Subcutaneous abdominal adipose tissue (tissue), 5 donors: ENCODE measurements around the gene RFX3.

ENCODE experiments used
- H3K27ac ChIP-seq: one replicate; pipeline ENCODE4 v1.7.0; 2013; ENCODE audit warnings: low read depth, mild to moderate bottlenecking, inconsistent platforms, low read length, moderate library complexity
- H3K27me3 ChIP-seq, 5 donors: one replicate each; pipeline ENCODE4 v1.7.0; 2013; ENCODE audit warnings: low read length in 5 of 5, inconsistent platforms in 1 of 5; ENCODE audit not compliant: control insufficient read depth in 5 of 5, insufficient read depth in 4 of 5
- H3K36me3 ChIP-seq, 5 donors: one replicate each; pipeline ENCODE4 v1.7.0; 2013; ENCODE audit warnings: low read length in 5 of 5; ENCODE audit not compliant: control insufficient read depth in 5 of 5, insufficient read depth in 5 of 5
- H3K4me1 ChIP-seq, 5 donors: one replicate each; pipeline ENCODE4 v1.7.0; 2013; ENCODE audit warnings: low read length in 5 of 5, mild to moderate bottlenecking in 3 of 5, moderate library complexity in 1 of 5; ENCODE audit not compliant: control insufficient read depth in 5 of 5, insufficient read depth in 5 of 5
- H3K4me3 ChIP-seq, 5 donors: one replicate each; pipeline ENCODE4 v1.7.0; 2013; ENCODE audit warnings: low read length in 5 of 5, low read depth in 1 of 5
- H3K9ac ChIP-seq, 5 donors: one replicate each; pipeline ENCODE4 v1.7.0; 2013; ENCODE audit warnings: low read length in 5 of 5, mild to moderate bottlenecking in 4 of 5, moderate library complexity in 3 of 5
- H3K9me3 ChIP-seq, 5 donors: one replicate each; pipeline ENCODE4 v1.7.0; 2013; ENCODE audit warnings: low read length in 5 of 5; ENCODE audit not compliant: control insufficient read depth in 5 of 5
- donor health status: healthy.
- donor health status: healthy.
- donor health status: healthy.
- donor health status: healthy.
- donor health status: healthy.

The RFX3 gene

GRCh38 chr9:3480353-3480655 is 45.5 kb downstream of the RFX3 start:
- Histone ChIP-seq H3K27ac (no peak overlapping the region), H3K9me3 (peaks cover 0 to 6% (median 3%) of the 10 kb centered on the region in 5 donors), H3K4me3 (no peak overlapping the region), H3K36me3 (peaks cover 0 to 9% (median 3%) of the 10 kb centered on the region in 5 donors), H3K27me3 (no peaks in the 10 kb centered on the region), H3K4me1 (peaks cover 0 to 4% (median 0%) of the 10 kb centered on the region in 5 donors), H3K9ac (no peak overlapping the region)

GRCh38 chr9:3479514-3480352 is 46.1 kb downstream of the RFX3 start:
- Histone ChIP-seq H3K4me1 (peaks cover 0 to 4% (median 0%) of the 10 kb centered on the region in 5 donors), H3K9me3 (peaks cover 0 to 6% (median 3%) of the 10 kb centered on the region in 5 donors), H3K27me3 (no peaks in the 10 kb centered on the region), H3K9ac (no peak overlapping the region), H3K27ac (no peak overlapping the region), H3K36me3 (peaks cover 0 to 9% (median 3%) of the 10 kb centered on the region in 5 donors), H3K4me3 (no peak overlapping the region)

- Histone ChIP-seq H3K9me3 (peaks cover 0 to 6% (median 3%) of the 10 kb centered on the region in 5 donors), H3K36me3 (peaks cover 0 to under 1% (median 0%) of the 10 kb centered on the region in 5 donors), H3K27ac (peak overlapping the region; percentile 33), H3K27me3 (no peaks in the 10 kb centered on the region), H3K9ac (no peak overlapping the region), H3K4me1 (peaks cover 0 to 4% (median 0%) of the 10 kb centered on the region in 5 donors), H3K4me3 (no peak overlapping the region)
These were observed 47.2 kb downstream of the RFX3 start for GRCh38 chr9:3478549-3478953.

GRCh38 chr9:3477236-3477834 is 48.5 kb downstream of the RFX3 start:
- H3K27ac ChIP-seq: no peak overlapping the region
- H3K27me3 ChIP-seq: no peaks in the 10 kb centered on the region
- peaks cover 0 to 6% (median 3%) of the 10 kb centered on the region in 5 donors for H3K9me3 ChIP-seq
- H3K9ac ChIP-seq: no peak overlapping the region
- H3K4me3 ChIP-seq: no peak overlapping the region
- no peaks in the 10 kb centered on the region for H3K36me3 ChIP-seq
- peaks cover 0 to 4% (median 0%) of the 10 kb centered on the region in 5 donors for H3K4me1 ChIP-seq

- peaks cover 0 to 6% (median 3%) of the 10 kb centered on the region in 5 donors for H3K9me3 ChIP-seq
- H3K36me3 ChIP-seq: no peaks in the 10 kb centered on the region
- H3K9ac ChIP-seq: no peak overlapping the region
- peaks cover 0 to 8% (median 0%) of the 10 kb centered on the region in 5 donors for H3K4me1 ChIP-seq
- H3K4me3 ChIP-seq: no peak overlapping the region
- no peaks in the 10 kb centered on the region for H3K27me3 ChIP-seq
- H3K27ac ChIP-seq: no peak overlapping the region
These were observed 50.3 kb downstream of the RFX3 start for GRCh38 chr9:3475300-3476020.

- Histone ChIP-seq H3K4me3 (no peak overlapping the region), H3K4me1 (peaks cover 0 to 8% (median 0%) of the 10 kb centered on the region in 5 donors), H3K36me3 (no peaks in the 10 kb centered on the region), H3K9me3 (peaks cover 0 to 6% (median 3%) of the 10 kb centered on the region in 5 donors), H3K27me3 (no peaks in the 10 kb centered on the region), H3K27ac (no peak overlapping the region), H3K9ac (no peak overlapping the region)
These were observed 51.0 kb downstream of the RFX3 start for GRCh38 chr9:3474821-3475220.

GRCh38 chr9:3473405-3473804 is 52.4 kb downstream of the RFX3 start:
- Histone ChIP-seq H3K9ac (no peak overlapping the region), H3K36me3 (no peaks in the 10 kb centered on the region), H3K27ac (no peak overlapping the region), H3K4me1 (peaks cover 0 to 4% (median 0%) of the 10 kb centered on the region in 5 donors), H3K9me3 (peaks cover 0 to 6% (median 3%) of the 10 kb centered on the region in 5 donors), H3K4me3 (no peak overlapping the region), H3K27me3 (no peaks in the 10 kb centered on the region)

GRCh38 chr9:3471883-3472282 is 53.9 kb downstream of the RFX3 start:
- no peak overlapping the region for H3K9ac ChIP-seq
- no peaks in the 10 kb centered on the region for H3K9me3 ChIP-seq
- no peak overlapping the region for H3K27ac ChIP-seq
- H3K36me3 ChIP-seq: no peaks in the 10 kb centered on the region
- peaks cover 0 to 4% (median 0%) of the 10 kb centered on the region in 5 donors for H3K4me1 ChIP-seq
- H3K27me3 ChIP-seq: no peaks in the 10 kb centered on the region
- no peak overlapping the region for H3K4me3 ChIP-seq

GRCh38 chr9:3468421-3469205 is 57.2 kb downstream of the RFX3 start:
- no peak overlapping the region for H3K27ac ChIP-seq
- H3K4me3 ChIP-seq: no peak overlapping the region
- peaks cover 0 to 4% (median 0%) of the 10 kb centered on the region in 5 donors for H3K4me1 ChIP-seq
- no peak overlapping the region for H3K9ac ChIP-seq
- H3K9me3 ChIP-seq: no peaks in the 10 kb centered on the region
- no peaks in the 10 kb centered on the region for H3K36me3 ChIP-seq
- H3K27me3 ChIP-seq: no peaks in the 10 kb centered on the region
